GM19035 (cell line): Measurements from ENCODE around the gene LPIN2.

Experiments used
- ATAC-seq: cut with Tn5 transposase; IDR thresholded peaks from one replicate; pipeline ENCODE4 v1.9.1; 2021; ENCODE audit not compliant: unreplicated experiment

Gene LPIN2

GRCh38 chr18:2964361-2965010 is 48.5 kb downstream of the LPIN2 start:
- no peak for ATAC-seq
